ENCODE data around the gene CABP7. TPM values are rescaled to one million over a fixed set of nuclear protein-coding genes. Genes with fewer than 3 reads are reported as not detected.
A peak's percentile ranks its signal among the peaks of the same experiment; 100 is the strongest.

CABP7 gene
- total and polyA plus RNA-seq, 2 experiments from 2014 or later = 0.06 to 0.24 TPM

DNA sequence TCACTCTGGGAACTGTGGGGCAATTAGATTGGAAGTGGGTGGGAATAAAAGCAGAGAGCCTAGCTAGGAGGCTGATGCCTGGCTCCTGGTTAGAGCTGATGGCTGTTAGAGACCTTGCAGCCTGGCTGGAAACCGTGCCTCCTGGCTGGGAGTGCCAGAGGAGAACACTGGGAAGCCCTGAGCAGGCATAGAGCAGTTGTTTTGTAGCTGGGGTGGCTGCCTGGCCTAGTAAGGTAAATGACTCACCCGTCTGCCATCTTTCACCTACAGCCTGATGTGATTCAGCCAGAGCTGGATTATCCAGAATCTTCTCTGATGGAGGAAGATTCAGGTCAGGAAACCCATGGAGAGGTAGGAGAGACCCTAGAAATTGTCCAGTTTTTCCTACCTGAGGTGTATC is 53.4 kb downstream of the CABP7 start:
- Histone ChIP-seq H3K4me3 (no peak overlapping the region), H3F3A (replicated peaks; ENCODE audit: low read depth) (peaks cover 4% of the 10 kb centered on the region; the same call in 1 of the 2 replicates), H2AFZ (no peak overlapping the region), H3K79me2 (replicated peaks; ENCODE audit: insufficient read depth) (peaks cover 8% of the 10 kb centered on the region), H3K4me2 (no peak overlapping the region), H3K27ac (ENCODE audit: low read depth) (no peak overlapping the region), H3K9me2 (ENCODE audit: insufficient read depth) (no peaks in the 10 kb centered on the region), H4K20me1 (replicated peaks; ENCODE audit: insufficient read depth) (no peaks in the 10 kb centered on the region; the same call in 1 of the 2 replicates), H3K4me1 (ENCODE audit: insufficient read depth) (peaks cover 3% of the 10 kb centered on the region), H3K27me3 (ENCODE audit: insufficient read depth) (no peaks in the 10 kb centered on the region), H3K36me3 (ENCODE audit: insufficient read depth) (no peaks in the 10 kb centered on the region)
- ATAC-seq (peak; percentile 80), DNase-seq (ENCODE audit: low spot score) (no peak)
- Mint-ChIP-seq H3K27me3 (ENCODE audit: insufficient read depth, low read depth, poor library complexity) (peaks cover 5% of the 10 kb centered on the region), H3K4me1 (peaks cover 3% of the 10 kb centered on the region; the same call in 2 of the 3 replicates), H3K36me3 (ENCODE audit: low read depth) (peaks cover 21% of the 10 kb centered on the region), H3K9me3 (no peaks in the 10 kb centered on the region), H3K4me3 (no peak overlapping the region), H3K27ac (no peak overlapping the region)
- TF ChIP-seq REST (IDR thresholded peaks at IDR 0.05; ENCODE audit: unreplicated experiment) = no peak
- TF ChIP-seq CTCF (conservative IDR thresholded peaks at IDR 0.05; ENCODE audit: low read depth in 2 of 2) = no peak
- TF ChIP-seq ETS1 (IDR thresholded peaks at IDR 0.05) = no peak
- no peak for TF ChIP-seq ZNF114 (CRISPR knock-in tag; IDR thresholded peaks at IDR 0.05)
- no peak for TF ChIP-seq POLR2AphosphoS5 (IDR thresholded peaks at IDR 0.05; ENCODE audit: low read depth)
- TF ChIP-seq STAT1 (IDR thresholded peaks at IDR 0.05; ENCODE audit: unreplicated experiment) = no peak
- TF ChIP-seq EZH2 (IDR thresholded peaks at IDR 0.05; ENCODE audit: low read depth, unreplicated experiment) = no peak
- no peak for TF ChIP-seq EZH2phosphoT487 (IDR thresholded peaks at IDR 0.05; ENCODE audit: unreplicated experiment)
- no peak for TF ChIP-seq NANOG (IDR thresholded peaks at IDR 0.05; ENCODE audit: borderline replicate concordance)
- TF ChIP-seq ZNF331 (CRISPR knock-in tag; IDR thresholded peaks at IDR 0.05; ENCODE audit: low read depth) = no peak
- no peak for TF ChIP-seq CREB1 (CRISPR knock-in tag; IDR thresholded peaks at IDR 0.05; ENCODE audit: low read depth)
